NCI-H2029 treated with DMSO at 0.1 percent for 48 hours (cell line): ENCODE measurements around the gene CHAF1A.

Experiments
- DNase-seq: peaks from one replicate; lab custom pipeline; 2025; lab: John Stamatoyannopoulos, UW

Gene CHAF1A

DNA sequence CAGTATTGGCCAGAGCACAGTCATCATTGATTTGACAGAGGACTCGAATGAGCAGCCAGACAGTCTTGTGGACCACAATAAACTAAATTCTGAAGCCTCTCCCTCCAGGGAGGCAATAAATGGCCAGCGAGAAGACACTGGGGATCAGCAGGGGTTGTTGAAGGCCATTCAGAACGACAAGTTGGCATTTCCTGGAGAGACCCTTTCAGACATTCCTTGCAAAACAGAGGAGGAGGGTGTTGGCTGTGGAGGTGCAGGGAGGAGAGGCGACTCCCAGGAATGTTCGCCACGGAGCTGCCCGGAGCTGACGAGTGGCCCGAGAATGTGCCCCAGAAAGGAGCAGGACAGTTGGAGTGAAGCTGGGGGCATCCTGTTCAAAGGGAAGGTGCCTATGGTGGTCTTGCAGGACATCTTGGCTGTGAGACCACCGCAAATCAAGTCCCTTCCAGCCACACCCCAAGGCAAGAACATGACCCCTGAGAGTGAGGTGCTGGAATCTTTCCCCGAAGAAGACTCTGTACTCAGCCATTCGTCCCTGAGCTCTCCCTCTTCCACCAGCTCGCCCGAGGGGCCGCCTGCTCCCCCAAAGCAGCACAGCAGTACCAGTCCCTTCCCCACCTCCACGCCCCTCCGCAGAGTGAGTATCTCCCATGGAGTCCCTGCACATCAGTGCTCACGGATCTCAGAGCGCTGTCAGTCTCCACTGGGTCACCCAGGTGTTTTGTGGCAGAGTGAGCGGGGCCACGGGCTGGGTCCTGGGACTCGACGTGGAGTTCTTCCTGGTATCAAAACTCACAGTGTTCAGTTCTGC lies 6.9 kb downstream of the CHAF1A start:
- no peak for DNase-seq

DNA sequence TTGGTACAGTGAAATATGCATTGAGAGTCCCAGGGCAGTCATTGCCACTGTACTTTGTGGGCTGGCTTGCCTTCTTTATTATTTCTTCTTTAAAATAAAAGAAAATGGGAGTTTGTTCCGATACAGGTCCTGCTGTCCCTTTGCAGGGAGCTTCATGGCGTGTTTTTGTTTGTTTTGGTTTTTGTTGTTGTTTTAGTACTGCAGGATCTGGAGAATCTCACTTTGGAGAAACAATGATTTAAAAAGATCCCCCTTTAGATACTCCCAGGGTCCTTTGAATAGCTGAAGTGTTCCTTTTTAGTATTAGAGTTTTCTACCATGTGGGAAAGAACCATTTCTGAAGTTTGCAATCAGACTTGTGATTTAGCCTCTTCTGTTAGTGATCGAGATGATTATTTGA lies 11.1 kb downstream of the CHAF1A start:
- DNase-seq, result no peak

DNA sequence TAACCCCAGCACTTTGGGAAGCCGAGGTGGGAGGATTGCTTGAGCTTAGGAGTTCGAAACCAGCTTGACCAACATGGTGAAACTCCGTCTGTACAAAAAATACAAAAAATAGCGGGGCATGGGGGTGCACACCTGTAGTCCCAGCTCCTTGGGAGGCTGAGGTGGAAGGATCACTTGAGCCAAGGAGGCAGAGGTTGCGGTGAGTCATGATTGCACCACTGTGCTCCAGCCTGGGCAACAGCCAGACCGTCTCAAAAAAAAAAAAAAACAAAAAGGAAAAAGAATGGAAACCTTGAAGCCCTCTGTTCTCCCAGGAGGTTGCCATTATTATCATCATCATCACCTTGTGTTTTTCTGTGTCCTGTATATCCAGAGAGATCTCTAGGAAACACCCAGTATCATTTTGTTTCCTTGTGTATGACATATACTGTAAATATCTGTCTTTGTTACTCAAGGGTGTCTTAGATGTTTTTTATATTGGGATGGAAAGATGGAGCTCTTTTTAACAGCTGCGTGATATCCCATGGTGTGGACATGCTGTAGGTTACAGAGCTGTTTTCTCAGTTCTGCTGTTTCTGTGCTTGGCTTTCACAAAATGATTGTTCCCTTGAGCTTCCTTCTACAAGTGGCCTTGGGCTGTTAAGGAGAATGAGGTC lies 11.8 kb downstream of the CHAF1A start:
- DNase-seq, result no peak

DNA sequence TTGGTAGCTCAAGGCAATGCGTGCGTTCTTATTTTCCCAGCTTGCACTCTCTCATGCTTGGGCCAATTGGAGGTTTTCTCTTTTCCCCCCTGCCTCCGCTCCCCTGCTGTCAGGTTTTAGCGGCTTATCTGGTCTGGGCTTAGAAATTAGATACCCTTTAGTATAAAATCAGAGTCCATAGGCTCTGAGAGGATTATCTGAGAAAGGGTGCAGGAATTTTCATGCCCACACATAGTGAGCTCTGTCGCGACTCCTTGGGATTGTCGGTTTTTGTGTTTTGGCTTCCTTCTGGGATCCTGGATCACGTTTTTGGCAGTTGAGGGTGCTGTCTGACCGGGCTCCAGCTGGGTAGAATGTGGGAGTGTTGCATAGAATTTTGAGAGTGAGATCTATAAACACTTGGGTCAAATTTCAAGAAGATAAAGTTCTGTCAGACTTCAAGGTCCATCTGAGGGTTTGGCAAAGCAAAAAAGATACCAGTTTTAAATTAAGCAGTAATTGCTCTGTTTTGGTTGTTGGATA lies 12.4 kb downstream of the CHAF1A start:
- no peak for DNase-seq

DNA sequence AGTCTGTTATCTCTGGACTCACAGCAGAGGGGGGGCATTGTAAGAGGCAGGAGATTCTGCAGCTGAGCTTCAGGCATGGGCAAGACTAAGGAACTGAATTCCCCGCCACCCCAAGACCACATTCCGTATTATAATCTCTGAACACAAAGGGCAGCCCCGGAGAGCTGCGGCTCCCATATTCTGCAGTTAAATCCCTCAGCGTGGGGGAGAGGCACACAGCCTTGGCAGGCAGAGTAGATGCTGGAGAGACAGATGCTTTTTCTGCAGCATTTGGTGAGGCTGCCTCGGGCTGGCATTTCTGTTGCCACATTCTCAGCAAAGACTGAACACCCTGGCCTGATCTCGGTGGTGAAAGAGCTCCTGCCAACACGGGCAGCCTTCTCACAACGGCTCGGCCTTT lies 12.9 kb downstream of the CHAF1A start:
- no peak for DNase-seq

DNA sequence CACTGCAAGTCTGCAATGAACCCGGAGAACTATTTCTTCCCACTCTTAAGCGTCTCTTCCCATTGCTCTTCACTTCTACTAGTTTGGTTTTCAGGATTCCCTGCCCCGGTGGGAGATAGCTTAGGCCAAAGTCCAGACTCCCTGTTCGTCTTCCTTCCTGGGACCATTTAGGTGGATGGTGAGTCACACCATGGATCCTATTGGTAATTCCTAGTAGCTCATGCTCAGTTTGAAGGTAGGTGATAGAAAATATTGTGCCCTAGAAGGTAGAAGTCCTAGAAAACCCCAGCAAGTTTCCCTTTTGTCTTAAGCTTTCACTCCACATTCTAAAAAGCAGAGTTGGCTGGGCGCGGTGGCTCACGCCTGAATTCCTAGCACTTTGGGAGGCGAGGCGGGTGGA lies 13.8 kb downstream of the CHAF1A start:
- no peak for DNase-seq

DNA sequence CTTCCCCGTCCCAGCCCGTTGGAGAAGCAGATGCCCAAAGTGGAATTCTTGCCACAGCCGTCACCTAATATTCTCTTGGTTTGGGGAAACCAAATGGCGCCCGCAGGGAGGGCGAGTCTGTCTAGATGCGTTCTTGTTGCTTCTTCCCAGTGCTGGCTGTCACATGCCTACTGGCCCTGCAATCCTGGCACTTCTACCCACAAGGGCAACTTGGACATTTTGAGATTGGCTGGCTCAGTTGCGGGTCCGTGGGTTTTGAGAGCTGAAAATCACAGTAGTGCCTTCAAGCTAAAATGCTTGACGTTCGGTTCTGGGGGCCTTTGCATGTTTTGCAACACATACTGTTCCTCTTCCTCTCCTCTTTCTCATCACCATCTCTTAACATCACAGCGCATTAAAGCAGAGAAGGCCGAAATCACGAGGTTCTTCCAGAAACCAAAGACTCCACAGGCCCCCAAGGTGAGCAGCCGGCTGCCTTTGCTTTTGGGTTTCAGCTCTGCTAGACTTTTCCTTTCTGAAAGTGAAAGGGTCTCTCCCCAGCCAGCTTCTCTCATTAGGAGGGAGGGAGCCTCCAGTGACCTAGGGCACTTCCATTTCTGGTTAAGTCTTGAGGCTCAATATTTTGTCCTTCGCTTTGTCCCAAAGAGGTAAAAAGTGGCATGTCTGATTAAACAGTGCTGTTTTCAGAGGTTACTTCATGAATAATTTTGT lies 21.1 kb downstream of the CHAF1A start:
- no peak for DNase-seq

DNA sequence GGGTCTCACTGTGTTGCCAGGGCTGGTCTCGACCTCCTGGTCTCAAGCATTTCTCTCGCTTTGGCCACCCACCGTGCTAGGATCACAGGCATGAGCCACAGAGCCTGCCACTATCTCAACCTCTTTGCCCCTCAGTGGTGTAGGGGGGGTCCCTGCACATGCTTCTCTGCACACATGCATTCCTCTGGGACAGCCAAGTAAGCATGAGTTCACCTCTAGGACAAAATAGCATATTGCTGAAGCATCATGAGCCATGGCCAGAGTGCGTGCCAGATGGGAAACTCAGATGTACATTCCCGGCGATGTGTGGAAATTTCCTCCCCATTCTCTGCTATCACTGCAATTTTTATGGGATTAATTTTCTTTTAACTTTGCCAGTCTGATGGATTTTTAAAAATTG lies 23.1 kb downstream of the CHAF1A start:
- no peak for DNase-seq

DNA sequence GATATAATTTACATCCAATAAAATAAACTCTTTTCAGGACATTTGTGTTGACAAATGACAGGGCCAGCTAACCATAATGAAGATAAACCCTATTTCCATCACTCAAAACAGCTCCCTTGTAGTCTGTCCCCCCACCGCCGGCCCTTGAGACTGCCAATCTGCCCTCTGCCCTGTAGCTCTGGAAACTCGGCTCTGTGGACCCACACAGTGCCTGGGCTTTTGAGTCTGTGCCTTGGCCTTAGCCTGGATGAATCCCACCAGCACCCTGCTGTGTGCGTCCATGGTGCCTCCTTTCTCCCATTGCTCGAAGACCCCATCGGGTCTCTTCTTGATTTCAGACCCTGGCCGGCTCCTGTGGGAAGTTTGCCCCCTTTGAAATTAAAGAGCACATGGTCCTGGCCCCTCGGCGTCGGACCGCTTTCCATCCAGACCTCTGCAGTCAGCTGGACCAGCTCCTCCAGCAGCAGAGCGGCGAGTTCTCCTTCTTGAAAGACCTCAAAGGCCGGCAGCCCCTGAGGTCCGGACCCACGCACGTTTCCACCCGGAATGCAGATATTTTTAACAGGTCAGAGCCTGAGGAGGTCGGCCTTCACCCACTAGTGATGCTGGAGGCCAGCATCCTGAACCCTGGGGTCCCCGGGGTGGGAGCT lies 26.0 kb downstream of the CHAF1A start:
- no peak for DNase-seq

DNA sequence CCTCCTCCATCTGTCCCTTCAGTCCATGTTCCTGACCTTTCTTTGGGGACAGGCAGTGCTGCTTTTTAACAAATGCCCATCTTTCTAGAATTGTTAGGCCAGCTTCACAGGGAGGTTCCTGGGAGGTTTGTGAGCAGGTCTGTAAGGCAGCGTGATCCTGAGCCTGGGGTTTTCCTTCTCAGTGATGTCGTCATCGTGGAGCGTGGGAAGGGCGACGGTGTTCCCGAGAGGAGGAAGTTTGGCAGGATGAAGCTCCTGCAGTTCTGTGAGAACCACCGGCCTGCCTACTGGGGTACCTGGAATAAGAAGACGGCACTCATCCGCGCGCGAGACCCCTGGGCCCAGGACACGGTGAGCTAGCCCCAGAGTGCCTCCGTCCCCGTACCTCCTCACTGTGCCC lies 26.8 kb downstream of the CHAF1A start:
- no peak for DNase-seq

DNA sequence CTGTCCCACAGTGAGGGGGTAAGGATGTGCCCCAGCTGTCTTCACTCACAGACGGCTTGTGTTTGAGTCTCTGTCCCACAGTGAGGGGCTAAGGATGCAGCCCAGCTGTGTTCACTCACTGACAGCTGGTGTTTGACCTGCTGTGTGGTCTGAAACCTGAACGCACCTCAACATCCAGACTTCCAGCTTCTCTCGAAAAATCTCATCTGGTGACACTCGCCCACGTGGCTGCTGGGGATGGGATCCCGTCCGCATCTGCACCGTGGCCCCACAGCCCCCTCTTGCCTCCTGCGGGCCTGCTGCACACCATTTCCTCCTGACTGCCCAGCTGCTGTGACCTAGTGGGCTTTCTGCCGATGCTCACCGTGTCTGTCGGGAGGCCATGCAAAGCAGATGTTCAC lies 27.3 kb downstream of the CHAF1A start:
- DNase-seq, result no peak

DNA sequence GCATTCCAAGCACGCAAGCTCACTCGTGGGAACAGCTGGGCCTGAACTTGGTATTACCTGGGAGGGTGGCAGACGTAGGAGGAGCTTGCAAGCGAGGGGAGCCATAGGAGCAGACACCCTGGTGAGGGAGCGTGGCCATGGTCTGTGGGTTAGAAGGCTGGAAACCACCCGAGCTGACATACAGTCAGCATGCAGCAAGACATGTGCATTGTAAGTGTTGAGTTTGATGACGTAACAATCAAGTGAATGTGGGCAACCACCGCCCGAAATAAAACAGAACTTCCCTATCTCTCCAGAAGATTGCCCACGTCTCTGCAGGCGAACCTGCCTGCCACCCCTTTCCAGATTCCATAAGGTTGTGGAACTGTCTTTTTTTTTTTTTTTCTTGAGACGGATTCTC lies 28.3 kb downstream of the CHAF1A start:
- DNase-seq, result no peak

DNA sequence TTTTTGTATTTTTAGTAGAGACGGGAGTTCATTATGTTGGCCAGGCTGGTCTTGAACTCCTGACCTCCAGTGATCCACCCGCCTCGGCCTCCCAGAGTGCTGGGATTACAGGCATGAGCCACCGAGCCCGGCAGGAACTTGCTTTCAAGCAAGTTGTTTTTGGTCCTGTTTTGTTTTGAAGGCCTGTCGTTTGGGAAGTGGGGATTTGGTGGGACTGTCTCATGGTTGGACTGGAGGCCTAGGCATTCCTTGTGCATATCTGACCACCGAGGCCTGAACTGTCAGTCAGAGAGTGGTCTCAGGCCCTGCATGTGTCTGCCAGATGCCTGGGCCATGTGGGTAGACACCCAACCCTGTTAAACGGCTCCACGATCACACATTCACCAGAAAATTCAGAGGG lies 28.9 kb downstream of the CHAF1A start:
- DNase-seq, result no peak

DNA sequence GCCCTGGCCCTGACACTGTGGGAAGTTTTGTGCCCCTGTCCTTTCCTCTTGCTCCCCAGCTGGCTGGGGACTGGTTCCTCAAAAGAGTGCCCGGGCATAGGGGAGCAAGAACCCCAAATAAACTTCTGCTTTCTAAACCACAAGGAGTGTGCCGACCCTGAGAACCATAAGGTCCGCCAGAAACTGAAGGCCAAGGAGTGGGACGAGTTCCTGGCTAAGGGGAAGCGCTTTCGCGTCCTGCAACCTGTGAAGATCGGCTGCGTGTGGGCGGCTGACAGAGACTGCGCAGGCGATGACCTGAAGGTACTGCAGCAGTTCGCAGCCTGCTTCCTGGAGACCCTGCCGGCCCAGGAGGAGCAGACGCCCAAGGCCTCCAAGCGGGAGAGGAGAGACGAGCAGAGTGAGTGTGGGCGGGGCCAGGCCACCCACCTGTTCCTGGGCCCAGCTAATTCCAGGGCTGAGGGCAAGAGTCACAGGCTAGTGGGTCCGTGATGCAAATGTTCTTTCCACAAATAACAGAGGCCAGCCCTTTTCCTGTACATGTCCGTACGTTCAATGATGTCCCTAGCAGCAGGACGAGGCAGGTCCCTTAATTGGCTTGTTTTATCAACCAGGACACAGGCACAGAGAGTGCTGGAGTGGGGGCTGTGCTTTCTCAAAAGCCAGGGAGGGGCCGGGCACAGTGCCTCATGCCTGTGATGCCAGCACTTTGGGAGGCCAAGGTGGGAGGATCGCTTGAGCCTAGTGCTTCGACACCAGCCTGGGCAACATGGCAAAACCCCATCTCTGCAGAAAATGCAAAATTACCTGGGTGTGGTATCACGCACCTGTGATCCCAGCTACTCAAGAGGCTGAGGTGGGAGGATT lies 29.6 kb downstream of the CHAF1A start:
- DNase-seq, result no peak

DNA sequence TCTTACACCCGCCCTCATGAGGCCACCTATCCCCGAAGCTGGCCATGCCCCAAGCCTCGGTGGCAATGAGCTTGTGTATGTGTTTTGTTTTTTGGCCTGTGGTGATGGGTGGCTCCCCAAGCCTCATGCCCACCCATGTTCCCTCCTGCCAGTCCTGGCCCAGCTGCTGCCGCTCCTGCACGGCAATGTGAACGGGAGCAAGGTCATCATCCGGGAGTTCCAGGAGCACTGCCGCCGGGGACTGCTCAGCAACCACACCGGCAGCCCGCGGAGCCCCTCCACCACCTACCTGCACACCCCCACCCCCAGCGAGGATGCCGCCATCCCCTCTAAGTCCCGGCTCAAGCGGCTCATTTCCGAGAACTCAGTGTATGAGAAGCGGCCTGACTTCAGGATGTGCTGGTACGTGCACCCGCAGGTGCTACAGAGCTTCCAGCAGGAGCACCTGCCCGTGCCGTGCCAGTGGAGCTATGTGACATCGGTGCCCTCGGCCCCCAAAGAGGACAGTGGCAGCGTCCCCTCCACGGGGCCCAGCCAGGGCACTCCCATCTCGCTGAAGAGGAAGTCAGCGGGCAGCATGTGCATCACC lies 30.6 kb downstream of the CHAF1A start:
- DNase-seq, result no peak

DNA sequence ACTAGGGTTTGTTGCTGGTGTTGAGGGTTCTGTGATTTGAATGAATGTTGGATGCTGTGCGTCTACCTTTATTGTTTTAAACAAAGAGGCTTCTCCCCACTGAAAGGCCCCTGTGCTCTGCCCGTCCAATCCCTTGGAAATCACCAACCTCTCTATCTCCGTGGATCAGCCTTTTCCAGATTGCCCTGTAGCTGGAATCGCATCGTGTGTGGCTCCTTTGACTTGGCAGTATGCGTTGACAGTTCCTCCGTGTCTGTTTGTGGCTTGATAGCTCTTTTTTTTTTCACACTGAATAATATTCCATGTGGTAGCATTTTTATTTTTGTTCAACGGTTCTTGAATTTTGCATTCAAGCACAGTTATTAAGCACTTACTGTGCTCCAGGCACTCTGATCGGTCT lies 32.0 kb downstream of the CHAF1A start:
- DNase-seq, result no peak

DNA sequence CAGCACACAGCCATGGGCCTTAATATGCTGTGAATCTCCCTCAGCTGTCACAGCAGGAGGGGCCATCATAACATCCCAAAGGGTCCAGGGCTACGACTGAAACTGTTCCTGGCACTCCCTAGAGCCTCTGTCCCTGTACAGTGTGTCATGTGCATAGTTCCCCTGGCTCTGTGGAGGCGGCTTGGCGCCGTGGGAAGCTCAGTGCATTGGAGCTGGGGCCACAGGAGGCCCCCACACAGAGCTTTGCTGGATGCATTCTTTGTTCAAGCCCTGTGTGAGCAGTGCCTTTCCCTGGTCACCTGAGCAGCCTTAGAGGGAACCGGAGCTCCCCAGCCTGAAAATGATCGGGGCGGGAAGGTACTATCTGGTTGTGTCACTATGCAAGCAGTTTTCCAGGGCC lies 33.8 kb downstream of the CHAF1A start:
- DNase-seq, result no peak

DNA sequence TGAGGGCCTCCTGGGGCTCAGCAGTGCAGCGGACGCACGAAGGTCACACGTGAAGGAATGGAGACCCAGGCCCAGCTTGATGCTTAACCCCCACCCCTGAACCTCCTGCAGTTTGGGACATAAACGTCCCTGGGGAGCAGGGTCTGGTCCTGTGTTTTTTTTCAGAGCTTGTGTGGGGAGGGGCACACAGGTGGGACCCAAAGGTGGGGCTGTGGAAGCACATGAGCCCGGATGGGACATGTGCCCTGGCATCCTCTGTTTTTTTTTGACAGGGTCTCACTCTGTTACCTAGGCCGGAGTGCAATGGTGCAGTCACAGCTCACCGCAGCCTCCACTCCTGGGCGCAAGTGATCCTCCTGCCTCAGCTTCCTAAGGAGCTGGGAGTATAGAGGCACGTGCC lies 34.7 kb downstream of the CHAF1A start:
- no peak for DNase-seq

DNA sequence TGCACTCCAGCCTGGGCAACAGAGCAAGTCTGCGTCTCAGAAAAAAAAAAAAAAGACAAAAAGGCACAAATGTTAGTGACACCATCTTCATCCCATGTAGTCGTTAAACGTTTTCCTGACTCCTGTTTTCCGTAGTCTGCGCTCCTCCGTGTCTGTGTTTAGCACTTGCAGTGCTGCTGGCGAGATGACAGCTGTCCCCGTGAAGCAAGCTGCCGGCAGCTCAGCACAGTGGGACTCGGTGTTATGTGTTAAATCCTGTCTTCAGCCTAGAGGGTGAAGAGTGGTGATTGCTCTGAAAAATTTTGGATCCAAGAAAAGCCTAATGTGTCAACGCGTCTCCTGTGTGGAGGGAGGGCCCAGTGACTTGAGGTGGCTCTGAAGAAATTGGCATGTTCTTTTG lies 36.8 kb downstream of the CHAF1A start:
- no peak for DNase-seq

DNA sequence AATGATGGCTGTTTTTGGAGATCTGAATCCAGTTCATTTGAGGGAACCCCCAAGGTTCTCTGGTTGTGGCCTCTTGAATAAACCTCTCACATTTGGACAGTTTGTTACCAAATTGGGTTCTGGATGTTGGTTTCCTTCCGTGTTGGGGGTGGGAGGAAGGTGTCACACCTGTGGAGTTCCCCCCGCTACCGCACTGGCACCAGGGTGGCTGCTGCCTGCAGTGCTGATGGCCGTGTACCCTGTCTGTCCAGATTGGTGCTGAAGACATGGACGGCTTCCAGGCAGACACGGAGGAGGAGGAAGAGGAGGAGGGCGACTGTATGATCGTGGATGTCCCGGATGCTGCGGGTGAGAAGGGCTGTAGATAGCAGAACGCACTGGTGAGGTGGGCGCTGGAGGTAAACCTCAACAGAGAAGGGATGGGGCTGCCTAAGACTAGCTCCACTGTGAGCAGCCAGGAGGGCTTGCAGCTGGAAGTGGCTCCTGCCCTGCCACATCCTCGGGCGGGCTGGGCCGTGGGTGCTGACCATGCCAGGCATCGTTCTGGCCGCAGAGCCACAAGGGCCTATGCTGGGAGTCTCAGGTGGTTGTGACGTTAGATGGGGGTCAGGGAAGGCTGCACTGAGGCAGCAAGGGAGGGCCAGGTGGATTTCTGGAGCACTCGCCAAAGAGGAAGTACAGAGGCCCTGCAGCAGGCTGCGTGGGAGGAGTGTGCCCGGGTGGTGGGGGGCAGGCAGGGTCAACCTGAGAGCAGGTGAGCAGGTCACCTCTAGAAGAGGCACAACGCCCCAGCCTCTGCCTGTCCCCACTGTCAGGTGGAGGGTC lies 39.8 kb downstream of the CHAF1A start:
- no peak for DNase-seq
